ENCODE data around the gene MRPL21. TPM values are rescaled to one million over a fixed set of nuclear protein-coding genes. Genes with fewer than 3 reads are reported as not detected.

The MRPL21 gene
- total RNA-seq, 1 donor from 2014 or later, result 68.5 TPM

DNA sequence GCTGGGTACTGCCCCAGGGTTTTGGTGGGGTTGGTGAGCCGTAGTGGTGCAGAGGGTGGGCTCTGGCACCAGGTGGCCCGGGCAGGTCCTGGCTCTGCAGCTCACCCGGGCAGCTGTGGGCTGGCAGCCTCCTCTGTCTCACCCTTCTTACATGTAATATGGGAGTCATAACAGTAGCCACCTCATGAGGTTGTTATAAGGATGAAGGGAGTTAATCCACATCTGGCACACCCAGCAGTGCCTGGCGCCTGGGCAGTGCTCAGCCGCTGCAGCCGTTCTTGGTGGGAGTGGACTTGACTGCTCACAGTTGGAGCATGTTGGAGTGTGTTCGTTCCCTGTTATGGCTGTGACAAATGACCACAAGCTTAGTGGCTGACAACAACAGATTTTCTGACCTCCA, 28.7 kb upstream of the MRPL21 start:
- Histone ChIP-seq H3K27ac (no peak overlapping the region), H3K4me1 (no peaks in the 10 kb centered on the region), H3K27me3 (no peaks in the 10 kb centered on the region), H3K36me3 (peaks cover 4 to 60% of the 10 kb centered on the region in 2 donors), H3K9me3 (no peaks in the 10 kb centered on the region), H3K4me3 (no peak overlapping the region)
- TF ChIP-seq POLR2A (IDR thresholded peaks at IDR 0.05) (no peak), POLR2AphosphoS5 (IDR thresholded peaks at IDR 0.05; ENCODE audit: insufficient read depth in 1 of 2, low read depth in 1 of 2) (no peak)
- TF ChIP-seq, protein P1, sequence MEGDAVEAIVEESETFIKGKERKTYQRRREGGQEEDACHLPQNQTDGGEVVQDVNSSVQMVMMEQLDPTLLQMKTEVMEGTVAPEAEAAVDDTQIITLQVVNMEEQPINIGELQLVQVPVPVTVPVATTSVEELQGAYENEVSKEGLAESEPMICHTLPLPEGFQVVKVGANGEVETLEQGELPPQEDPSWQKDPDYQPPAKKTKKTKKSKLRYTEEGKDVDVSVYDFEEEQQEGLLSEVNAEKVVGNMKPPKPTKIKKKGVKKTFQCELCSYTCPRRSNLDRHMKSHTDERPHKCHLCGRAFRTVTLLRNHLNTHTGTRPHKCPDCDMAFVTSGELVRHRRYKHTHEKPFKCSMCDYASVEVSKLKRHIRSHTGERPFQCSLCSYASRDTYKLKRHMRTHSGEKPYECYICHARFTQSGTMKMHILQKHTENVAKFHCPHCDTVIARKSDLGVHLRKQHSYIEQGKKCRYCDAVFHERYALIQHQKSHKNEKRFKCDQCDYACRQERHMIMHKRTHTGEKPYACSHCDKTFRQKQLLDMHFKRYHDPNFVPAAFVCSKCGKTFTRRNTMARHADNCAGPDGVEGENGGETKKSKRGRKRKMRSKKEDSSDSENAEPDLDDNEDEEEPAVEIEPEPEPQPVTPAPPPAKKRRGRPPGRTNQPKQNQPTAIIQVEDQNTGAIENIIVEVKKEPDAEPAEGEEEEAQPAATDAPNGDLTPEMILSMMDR (IDR thresholded peaks at IDR 0.05), result no peak
- intact Hi-C loops (cut with DNase I), result no loop called here
- DNase-seq (ENCODE audit: extremely low spot score in 2 of 2), result no peak

DNA sequence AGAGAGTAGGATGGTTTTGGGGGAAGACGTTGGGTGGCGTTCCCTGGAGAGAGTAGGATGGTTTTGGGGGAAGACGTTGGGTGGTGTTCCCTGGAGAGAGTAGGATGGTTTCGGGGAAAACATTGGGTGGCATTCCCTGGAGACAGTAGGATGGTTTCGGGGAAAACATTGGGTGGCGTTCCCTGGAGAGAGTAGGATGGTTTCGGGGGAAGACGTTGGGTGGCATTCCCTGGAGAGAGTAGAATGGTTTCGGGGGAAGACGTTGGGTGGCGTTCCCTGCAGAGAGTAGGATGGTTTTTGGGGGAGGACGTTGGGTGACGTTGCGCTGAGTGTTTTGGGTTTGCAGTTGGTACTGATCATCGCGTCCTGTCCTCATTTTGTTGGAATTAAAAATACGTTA, 28.3 kb upstream of the MRPL21 start:
- Histone ChIP-seq H3K4me3 (no peak overlapping the region), H3K27ac (no peak overlapping the region), H3K36me3 (peaks cover 4 to 60% of the 10 kb centered on the region in 2 donors), H3K4me1 (no peaks in the 10 kb centered on the region), H3K27me3 (no peaks in the 10 kb centered on the region), H3K9me3 (no peaks in the 10 kb centered on the region)
- TF ChIP-seq POLR2A (IDR thresholded peaks at IDR 0.05) (no peak), POLR2AphosphoS5 (IDR thresholded peaks at IDR 0.05; ENCODE audit: insufficient read depth in 1 of 2, low read depth in 1 of 2) (no peak)
- TF ChIP-seq, protein P1 (IDR thresholded peaks at IDR 0.05), result no peak
- no peak for DNase-seq (ENCODE audit: extremely low spot score in 2 of 2)
- intact Hi-C loops (cut with DNase I), result no loop called here

DNA sequence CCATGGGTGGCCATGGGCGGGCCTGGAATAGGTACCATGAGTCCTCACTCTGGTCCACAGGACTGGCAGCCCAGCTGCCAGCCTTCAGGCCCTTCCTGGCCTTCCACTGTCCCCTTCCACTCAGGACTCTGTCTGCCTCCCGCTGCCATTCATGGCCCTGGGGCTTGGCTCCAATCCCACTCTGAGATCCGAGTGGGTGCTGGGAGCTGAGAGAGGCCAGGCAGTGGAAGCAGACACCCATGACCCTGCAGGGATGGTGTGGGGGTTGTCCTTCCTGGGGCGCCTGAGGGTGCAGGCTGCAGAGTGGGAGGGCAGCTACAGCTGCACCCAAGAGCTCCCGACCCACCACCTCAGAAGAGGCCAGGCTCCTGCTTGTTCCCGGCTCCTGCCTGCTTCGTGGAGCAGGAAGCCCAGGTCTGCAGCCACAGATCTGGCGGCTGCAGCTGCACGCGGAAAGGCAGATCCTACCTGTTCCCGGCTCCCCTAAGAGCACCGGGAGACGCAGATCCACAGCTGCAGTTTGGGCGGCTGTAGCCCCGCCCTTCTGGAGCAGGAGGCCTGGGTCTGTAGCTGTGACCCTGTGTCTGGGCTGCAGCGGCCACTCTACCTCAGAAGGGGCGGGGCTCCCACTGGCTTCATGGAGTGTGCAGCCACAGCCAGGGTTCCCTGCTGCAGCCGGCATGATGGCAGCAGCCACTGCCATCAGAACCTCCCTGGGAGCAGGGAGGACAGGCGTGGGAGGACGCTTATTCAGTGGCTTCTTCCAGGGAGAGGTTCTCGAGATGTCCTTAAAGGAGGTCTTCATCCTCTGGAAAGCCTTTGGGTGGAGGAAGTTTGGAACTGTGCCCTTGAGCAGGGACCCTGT, 27.6 kb upstream of the MRPL21 start:
- H3K9me3 ChIP-seq, result no peaks in the 10 kb centered on the region
- DNase-seq (ENCODE audit: extremely low spot score in 2 of 2), result no peak
- intact Hi-C loops (cut with DNase I), result no loop called here
- H3K27ac ChIP-seq, result no peak overlapping the region
- TF ChIP-seq POLR2AphosphoS5 (IDR thresholded peaks at IDR 0.05; ENCODE audit: insufficient read depth in 1 of 2, low read depth in 1 of 2) (no peak), POLR2A (IDR thresholded peaks at IDR 0.05) (no peak)
- TF ChIP-seq, protein P1 (IDR thresholded peaks at IDR 0.05), result no peak
- peaks cover 0 to 60% of the 10 kb centered on the region in 2 donors for H3K36me3 ChIP-seq
- no peaks in the 10 kb centered on the region for H3K27me3 ChIP-seq
- no peak overlapping the region for H3K4me3 ChIP-seq
- H3K4me1 ChIP-seq, result no peaks in the 10 kb centered on the region

DNA sequence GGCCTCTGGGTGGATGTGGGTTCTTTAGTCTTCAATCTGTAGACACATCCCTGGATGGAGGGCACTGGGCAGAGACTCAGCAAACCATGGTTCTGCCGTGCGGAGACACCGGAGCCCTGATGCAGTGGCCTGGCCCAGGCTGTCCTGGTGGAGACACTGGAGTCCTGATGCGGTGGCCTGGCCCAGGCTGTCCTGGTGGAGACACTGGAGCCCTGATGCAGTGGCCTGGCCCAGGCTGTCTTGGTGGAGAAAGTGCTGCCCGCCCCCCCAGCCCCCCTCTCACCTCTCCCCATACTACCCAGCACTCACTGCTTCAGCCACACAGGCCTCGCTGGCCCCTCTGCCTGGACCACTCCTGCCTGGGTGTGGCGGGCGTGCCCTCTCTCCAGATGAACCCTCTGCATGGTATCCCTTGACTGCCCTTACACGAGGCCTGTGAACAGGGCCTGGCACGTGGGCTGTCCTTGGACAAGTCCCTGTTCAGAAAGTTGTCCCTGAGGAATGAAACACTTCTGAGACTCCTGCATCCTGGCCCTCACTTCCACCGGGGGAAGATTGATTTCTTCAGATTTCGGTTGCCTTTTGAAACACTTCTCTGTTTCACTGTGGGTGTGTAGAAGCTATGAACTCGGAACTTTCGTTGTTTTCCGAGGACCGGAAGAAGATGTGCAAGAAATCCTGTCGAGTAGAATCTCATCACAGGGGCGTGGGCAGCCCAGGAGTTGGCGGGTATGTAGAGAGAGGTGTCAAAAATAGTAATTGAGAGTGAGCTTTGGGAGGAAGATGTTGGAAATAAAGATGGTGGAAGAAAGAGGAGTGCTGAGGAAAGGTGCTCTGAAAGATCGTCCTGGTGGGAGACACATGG, 26.3 kb upstream of the MRPL21 start:
- Histone ChIP-seq H3K27ac (no peak overlapping the region), H3K4me1 (no peaks in the 10 kb centered on the region), H3K36me3 (peaks cover 0 to 69% of the 10 kb centered on the region in 2 donors), H3K27me3 (no peaks in the 10 kb centered on the region), H3K9me3 (peaks cover 12% of the 10 kb centered on the region), H3K4me3 (no peak overlapping the region)
- intact Hi-C loops (cut with DNase I), result no loop called here
- no peak for DNase-seq (ENCODE audit: extremely low spot score in 2 of 2)
- TF ChIP-seq POLR2A (IDR thresholded peaks at IDR 0.05) (no peak), POLR2AphosphoS5 (IDR thresholded peaks at IDR 0.05; ENCODE audit: insufficient read depth in 1 of 2, low read depth in 1 of 2) (no peak)
- TF ChIP-seq, protein P1 (IDR thresholded peaks at IDR 0.05), result no peak

All from vagina (tissue), 2 donors.